GM18909 (cell line): ENCODE measurements around the gene TAS2R4.
"Not testable (repeated sequence)": the region's sequence is repeated elsewhere in the genome, so short reads cannot be mapped to it uniquely, and the experiment has no call there.

Experiments
- ATAC-seq: cut with Tn5 transposase; IDR thresholded peaks from one replicate; pipeline ENCODE4 v1.9.1; 2021; ENCODE audit warnings: mild to moderate bottlenecking; ENCODE audit not compliant: unreplicated experiment, poor library complexity

TAS2R4 gene

GRCh38 chr7:141776374-141776773, at the start of gene TAS2R4:
TSS of gene TAS2R4 (plus strand) at chr7:141776674. CDS start at chr7:141778489, 1,815 bp downstream.
- no peak for ATAC-seq

GRCh38 chr7:141729020-141729419, 47.5 kb upstream of the TAS2R4 start:
- ATAC-seq, result no peak

GRCh38 chr7:141731476-141732149, 44.9 kb upstream of the TAS2R4 start:
- no peak for ATAC-seq

- no peak for ATAC-seq
Measured at GRCh38 chr7:141737118-141737835, 39.2 kb upstream of the TAS2R4 start.

GRCh38 chr7:141737836-141738591, 38.5 kb upstream of the TAS2R4 start, which contains the start of gene SSBP1:
TSS of gene SSBP1 (plus strand) at chr7:141738358. CDS start at chr7:141739167, 809 bp downstream.
- ATAC-seq, result peak; percentile 91

GRCh38 chr7:141738592-141739013, 37.9 kb upstream of the TAS2R4 start:
- ATAC-seq, result no peak

GRCh38 chr7:141739250-141739649, 37.2 kb upstream of the TAS2R4 start:
- ATAC-seq, result no peak

- ATAC-seq, result no peak
Measured at GRCh38 chr7:141742229-141742628, 34.2 kb upstream of the TAS2R4 start.

GRCh38 chr7:141744131-141744530, 32.3 kb upstream of the TAS2R4 start:
- ATAC-seq, result no peak

- no peak for ATAC-seq
Measured at GRCh38 chr7:141748396-141748795, 28.1 kb upstream of the TAS2R4 start.

GRCh38 chr7:141751904-141752303, 24.6 kb upstream of the TAS2R4 start:
- ATAC-seq, result not testable (repeated sequence)

- no peak for ATAC-seq
Measured at GRCh38 chr7:141752634-141753033, 23.8 kb upstream of the TAS2R4 start.

- no peak for ATAC-seq
Measured at GRCh38 chr7:141754939-141755338, 21.5 kb upstream of the TAS2R4 start.

GRCh38 chr7:141763797-141764196, 12.7 kb upstream of the TAS2R4 start, which contains the start of gene TAS2R3:
TSS of gene TAS2R3 (plus strand) at chr7:141764097. CDS start at chr7:141764159, 62 bp downstream.
- no peak for ATAC-seq

- ATAC-seq, result not testable (repeated sequence)
Measured at GRCh38 chr7:141770083-141770583, 6.3 kb upstream of the TAS2R4 start.

GRCh38 chr7:141785706-141786552, 9.5 kb downstream of the TAS2R4 start:
- ATAC-seq, result peak; percentile 75

- no peak for ATAC-seq
Measured at GRCh38 chr7:141788296-141788695, 11.8 kb downstream of the TAS2R4 start.

GRCh38 chr7:141789917-141790316, 13.4 kb downstream of the TAS2R4 start, which contains the start of gene TAS2R5:
TSS of gene TAS2R5 (plus strand) at chr7:141790217. CDS start at chr7:141790362, 145 bp downstream.
- ATAC-seq, result no peak

GRCh38 chr7:141792526-141792925, 16.1 kb downstream of the TAS2R4 start:
- no peak for ATAC-seq

- no peak for ATAC-seq
Measured at GRCh38 chr7:141820067-141820466, 43.6 kb downstream of the TAS2R4 start.
